Smooth muscle cell (in vitro differentiated cells): ENCODE data around the gene HINT3. TPM values are rescaled to one million over a fixed set of nuclear protein-coding genes. Genes with fewer than 3 reads are reported as not detected.

Experiments
- DNase-seq: peaks from one replicate; lab custom pipeline; 2025; ENCODE audit not compliant: unreplicated experiment; lab: John Stamatoyannopoulos, UW
- H2AFZ ChIP-seq: fragments of 200-600 bp; sonication (generic); 2 replicates; pipeline ENCODE4 v1.6.0; 2016; ENCODE audit warnings: antibody characterized with exemption, low read depth, mild to moderate bottlenecking
- H3F3A ChIP-seq: fragments of 200-600 bp; sonication (generic); 2 replicates; pipeline ENCODE4 v1.6.0; 2017; ENCODE audit warnings: antibody characterized with exemption, low read depth
- H3K27ac ChIP-seq: fragments of 200-600 bp; sonication (generic); 2 replicates; pipeline ENCODE4 v1.5.1; 2016; ENCODE audit warnings: low read depth, mild to moderate bottlenecking
- H3K27me3 ChIP-seq: fragments of 200-600 bp; sonication (generic); 2 replicates; pipeline ENCODE4 v1.6.1; 2016; ENCODE audit warnings: low read depth, mild to moderate bottlenecking
- H3K36me3 ChIP-seq: fragments of 200-600 bp; sonication (generic); 2 replicates; pipeline ENCODE4 v1.5.1; 2016; ENCODE audit warnings: low read depth
- H3K4me1 ChIP-seq: fragments of 200-600 bp; sonication (generic); 2 replicates; pipeline ENCODE4 v1.5.1; 2016; ENCODE audit warnings: low read depth
- H3K4me2 ChIP-seq: fragments of 200-600 bp; sonication (generic); 2 replicates; pipeline ENCODE4 v1.6.0; 2016; ENCODE audit warnings: mild to moderate bottlenecking
- H3K4me3 ChIP-seq: fragments of 200-600 bp; sonication (generic); 2 replicates; pipeline ENCODE4 v1.5.1; 2016; ENCODE audit warnings: mild to moderate bottlenecking
- H3K79me2 ChIP-seq: fragments of 200-600 bp; sonication (generic); 2 replicates; pipeline ENCODE4 v1.6.0; 2016; ENCODE audit warnings: low read depth, mild to moderate bottlenecking
- H3K9ac ChIP-seq: fragments of 200-600 bp; sonication (generic); 2 replicates; pipeline ENCODE4 v1.6.0; 2016; ENCODE audit warnings: low read depth
- H3K9me3 ChIP-seq: fragments of 200-600 bp; sonication (generic); replicated peaks from 2 replicates; pipeline ENCODE4 v1.5.1; 2016; ENCODE audit warnings: low read depth
- H4K20me1 ChIP-seq: fragments of 200-600 bp; sonication (generic); 2 replicates; pipeline ENCODE4 v1.6.0; 2016; ENCODE audit warnings: low read depth
- WGBS: methylation state at CpG from one replicate; pipeline ENCODE4 v1.1.7; 2016; ENCODE audit warnings: low lambda C conversion rate; 5-methylcytosine and 5-hydroxymethylcytosine counted together
- polyA plus RNA-seq: library from polyadenylated mRNA; unstranded; fragments of >200 nt; fragmentation: Nextera tagmentation; extraction: Ambion mirVana; gene quantifications from 2 replicates; pipeline ENCODE4 v1.2.1, GENCODE V29; 2016
- total RNA-seq: library from RNA; depleted of rRNA; stranded (reverse); fragments of >200 nt; gene quantifications from 2 replicates; pipeline ENCODE4 v1.2.3, GENCODE V29; 2014
- TF ChIP-seq, protein P1 (sequence below): fragments of 200-600 bp; sonication (generic); IDR thresholded peaks from 2 replicates; pipeline ENCODE4 v1.5.1; 2017; ENCODE audit warnings: borderline replicate concordance, mild to moderate bottlenecking, antibody characterized with exemption; ENCODE audit not compliant: insufficient read depth, poor library complexity, severe bottlenecking

The HINT3 gene
- total and polyA plus RNA-seq, 2 experiments from 2014 or later, result 6.8 to 13.1 TPM

DNA sequence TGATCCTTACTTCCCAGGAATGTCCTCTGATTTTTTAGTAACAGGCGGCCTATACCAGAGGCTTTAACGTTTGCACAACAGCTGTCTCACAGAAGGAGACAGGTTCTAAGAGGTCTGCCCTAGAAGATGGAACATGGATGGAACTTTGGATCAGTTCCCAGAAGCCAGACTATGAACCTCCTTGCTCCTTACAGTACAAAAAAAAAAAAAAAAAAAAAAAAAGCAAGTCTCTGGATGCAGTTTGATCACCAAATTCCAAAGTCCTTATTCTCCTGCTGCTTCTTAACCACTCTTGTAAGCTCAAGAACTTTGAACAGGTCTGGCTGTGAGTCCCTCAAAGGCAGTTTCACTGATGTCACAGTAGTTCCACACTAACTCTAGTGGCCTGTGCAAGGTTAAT is 27.7 kb downstream of the HINT3 start:
- DNase-seq, result no peak
- H3K4me2 ChIP-seq, result peak overlapping the region; percentile 76
- TF ChIP-seq, protein P1, sequence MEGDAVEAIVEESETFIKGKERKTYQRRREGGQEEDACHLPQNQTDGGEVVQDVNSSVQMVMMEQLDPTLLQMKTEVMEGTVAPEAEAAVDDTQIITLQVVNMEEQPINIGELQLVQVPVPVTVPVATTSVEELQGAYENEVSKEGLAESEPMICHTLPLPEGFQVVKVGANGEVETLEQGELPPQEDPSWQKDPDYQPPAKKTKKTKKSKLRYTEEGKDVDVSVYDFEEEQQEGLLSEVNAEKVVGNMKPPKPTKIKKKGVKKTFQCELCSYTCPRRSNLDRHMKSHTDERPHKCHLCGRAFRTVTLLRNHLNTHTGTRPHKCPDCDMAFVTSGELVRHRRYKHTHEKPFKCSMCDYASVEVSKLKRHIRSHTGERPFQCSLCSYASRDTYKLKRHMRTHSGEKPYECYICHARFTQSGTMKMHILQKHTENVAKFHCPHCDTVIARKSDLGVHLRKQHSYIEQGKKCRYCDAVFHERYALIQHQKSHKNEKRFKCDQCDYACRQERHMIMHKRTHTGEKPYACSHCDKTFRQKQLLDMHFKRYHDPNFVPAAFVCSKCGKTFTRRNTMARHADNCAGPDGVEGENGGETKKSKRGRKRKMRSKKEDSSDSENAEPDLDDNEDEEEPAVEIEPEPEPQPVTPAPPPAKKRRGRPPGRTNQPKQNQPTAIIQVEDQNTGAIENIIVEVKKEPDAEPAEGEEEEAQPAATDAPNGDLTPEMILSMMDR, result no peak
- 96% methylated on average over 2 of the region's 2 CpGs for WGBS
- H3K9ac ChIP-seq, result no peak overlapping the region
- H2AFZ ChIP-seq, result no peak overlapping the region
- H3K27me3 ChIP-seq, result no peaks in the 10 kb centered on the region
- no peaks in the 10 kb centered on the region for H4K20me1 ChIP-seq
- peaks cover 27% of the 10 kb centered on the region for H3K4me1 ChIP-seq
- H3K4me3 ChIP-seq, result no peak overlapping the region
- no peaks in the 10 kb centered on the region for H3K36me3 ChIP-seq
- no peaks in the 10 kb centered on the region for H3K9me3 ChIP-seq
- H3F3A ChIP-seq, result peaks cover 14% of the 10 kb centered on the region
- peaks cover 26% of the 10 kb centered on the region for H3K79me2 ChIP-seq
- peak overlapping the region; percentile 95 for H3K27ac ChIP-seq

DNA sequence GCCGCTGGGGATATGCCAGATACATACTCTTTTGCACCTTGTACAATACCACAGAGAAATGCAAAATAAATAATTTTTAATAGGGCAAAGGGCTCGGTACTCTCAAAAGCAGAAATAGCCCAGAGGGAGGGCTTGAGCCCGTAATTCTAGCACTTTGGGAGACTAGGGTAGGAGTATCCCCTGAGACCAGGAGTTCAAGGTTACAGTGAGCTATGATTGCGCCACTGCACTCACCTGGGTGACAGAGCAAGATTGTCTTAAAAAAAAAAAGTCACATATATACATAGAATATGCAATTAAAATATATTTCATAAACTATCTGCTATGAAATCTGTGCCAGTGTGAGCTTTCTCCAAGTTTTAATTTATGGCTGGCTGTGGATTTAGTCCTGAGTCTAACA is 29.0 kb downstream of the HINT3 start:
- Histone ChIP-seq H3F3A (peaks cover 14% of the 10 kb centered on the region), H3K4me1 (peaks cover 32% of the 10 kb centered on the region), H3K9ac (peak overlapping the region; percentile 69), H3K4me3 (peak overlapping the region; percentile 74), H2AFZ (peak overlapping the region; percentile 99), H3K36me3 (no peaks in the 10 kb centered on the region), H3K79me2 (peaks cover 38% of the 10 kb centered on the region), H3K4me2 (peak overlapping the region; percentile 93), H3K27me3 (no peaks in the 10 kb centered on the region), H4K20me1 (peaks cover 6% of the 10 kb centered on the region), H3K27ac (peak overlapping the region; percentile 41), H3K9me3 (no peaks in the 10 kb centered on the region)
- TF ChIP-seq, protein P1, result no peak
- 88% methylated on average over 4 of the region's 4 CpGs for WGBS
- DNase-seq, result no peak

DNA sequence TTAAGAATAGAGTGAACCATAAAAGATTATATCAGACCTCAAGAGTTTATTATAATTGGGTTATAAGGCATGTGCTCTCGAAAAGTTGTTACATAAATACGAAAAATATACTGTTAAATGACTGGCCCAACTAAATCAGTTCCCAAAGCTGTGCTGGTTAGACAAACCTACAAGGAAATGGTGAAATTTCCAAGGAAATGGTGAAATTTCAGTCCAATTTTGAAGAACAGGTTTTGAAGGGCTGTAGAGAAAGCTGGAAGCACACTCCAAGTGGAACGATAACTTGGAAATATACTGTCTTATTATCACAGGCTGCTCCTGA is 29.4 kb downstream of the HINT3 start:
- Histone ChIP-seq H2AFZ (peak overlapping the region; percentile 99), H3K4me3 (peak overlapping the region; percentile 74), H3K4me1 (peaks cover 32% of the 10 kb centered on the region), H3K79me2 (peaks cover 42% of the 10 kb centered on the region), H3F3A (peaks cover 14% of the 10 kb centered on the region), H3K9ac (peak overlapping the region; percentile 69), H3K4me2 (peak overlapping the region; percentile 93), H3K36me3 (no peaks in the 10 kb centered on the region), H3K9me3 (no peaks in the 10 kb centered on the region), H4K20me1 (peaks cover 6% of the 10 kb centered on the region), H3K27ac (peak overlapping the region; percentile 41), H3K27me3 (no peaks in the 10 kb centered on the region)
- WGBS, result 5% methylated on average over 3 of the region's 3 CpGs
- DNase-seq, result no peak
- TF ChIP-seq, protein P1, result no peak

DNA sequence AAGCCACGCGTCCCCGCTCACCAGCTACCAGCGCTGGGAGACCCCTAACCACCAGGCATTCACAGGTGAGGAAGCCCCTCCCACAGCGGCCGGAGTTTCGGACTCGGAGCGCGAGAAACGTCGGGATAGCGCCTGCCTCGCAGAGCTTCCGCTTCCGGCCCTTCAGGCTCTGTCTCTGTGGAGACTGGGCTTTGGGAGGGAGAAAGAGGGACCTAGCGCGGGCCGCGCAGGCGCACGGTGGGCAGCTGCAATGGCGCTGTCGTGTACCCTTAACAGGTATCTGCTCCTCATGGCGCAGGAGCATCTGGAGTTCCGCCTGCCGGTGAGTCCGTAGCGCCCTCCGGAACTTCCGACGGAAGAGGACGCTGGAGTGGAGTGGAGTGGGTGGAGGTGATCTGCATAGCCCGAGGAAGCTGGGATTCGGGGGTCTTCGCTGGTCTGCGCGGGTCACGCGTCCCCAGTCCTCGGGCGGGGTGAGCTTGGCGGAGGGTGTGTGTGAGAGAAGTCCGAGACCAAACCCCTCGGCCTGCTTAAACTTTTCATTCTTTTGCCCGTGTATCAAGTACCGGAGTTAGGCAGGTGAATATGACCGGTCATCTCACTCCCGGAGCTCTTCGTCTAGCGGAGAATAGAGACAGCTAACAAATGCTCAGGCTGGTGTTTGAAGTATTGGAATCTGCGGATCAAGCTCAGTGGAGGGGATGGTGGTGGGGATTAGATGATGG is 29.9 kb downstream of the HINT3 start, which contains the start of gene TRMT11:
TSS of gene TRMT11 (plus strand) at position 240 of the 725 bp plus-strand sequence. CDS start at position 251, 11 bp downstream.
- Histone ChIP-seq H3K9me3 (no peaks in the 10 kb centered on the region), H3K4me3 (peak within 1 kb of the TSS; percentile 74), H3K36me3 (no peaks in the 10 kb centered on the region), H2AFZ (peak within 1 kb of the TSS; percentile 99), H3K27me3 (no peaks in the 10 kb centered on the region), H3K79me2 (peaks cover 46% of the 10 kb centered on the region), H3K4me1 (peaks cover 32% of the 10 kb centered on the region), H3K4me2 (peak within 1 kb of the TSS; percentile 93), H3F3A (peaks cover 14% of the 10 kb centered on the region), H4K20me1 (peaks cover 6% of the 10 kb centered on the region), H3K9ac (peak within 1 kb of the TSS; percentile 69), H3K27ac (peak within 1 kb of the TSS; percentile 41)
- TF ChIP-seq, protein P1, result no peak
- DNase-seq, result peak; percentile 34
- WGBS, result 1% methylated on average over 51 of the region's 52 CpGs
